GM12892 (cell line): ENCODE measurements around the gene TPM3.
A peak's percentile ranks its signal among the peaks of the same experiment; 100 is the strongest.

ENCODE experiments used
- POLR2A ChIP-seq: IDR thresholded peaks from 2 replicates; pipeline ENCODE4 v1.6.1; 2011; ENCODE audit warnings: low read depth, low read length, control low read depth
- POLR2AphosphoS5 ChIP-seq: IDR thresholded peaks from 2 replicates; pipeline ENCODE4 v1.6.1; 2011; ENCODE audit warnings: low read depth, low read length, control low read depth

GRCh38 chr1:154220071-154220969, 28.4 kb upstream of the TPM3 start, which contains the start of gene UBAP2L:
- TF ChIP-seq POLR2A = peak; percentile 88
- TF ChIP-seq POLR2AphosphoS5 = peak; percentile 81
